Stimulated activated CD4-positive, alpha-beta T cell treated with anti-CD3 and anti-CD28 coated beads, Interleukin-2, amount 100 ng/mL, for 48 hours (primary cell): ENCODE results near the gene MROH7.

Experiments
- DNase-seq, 2 donors: peaks; one replicate each; pipeline ENCODE4 v3.0.0-alpha.2; 2020

MROH7 gene

DNA sequence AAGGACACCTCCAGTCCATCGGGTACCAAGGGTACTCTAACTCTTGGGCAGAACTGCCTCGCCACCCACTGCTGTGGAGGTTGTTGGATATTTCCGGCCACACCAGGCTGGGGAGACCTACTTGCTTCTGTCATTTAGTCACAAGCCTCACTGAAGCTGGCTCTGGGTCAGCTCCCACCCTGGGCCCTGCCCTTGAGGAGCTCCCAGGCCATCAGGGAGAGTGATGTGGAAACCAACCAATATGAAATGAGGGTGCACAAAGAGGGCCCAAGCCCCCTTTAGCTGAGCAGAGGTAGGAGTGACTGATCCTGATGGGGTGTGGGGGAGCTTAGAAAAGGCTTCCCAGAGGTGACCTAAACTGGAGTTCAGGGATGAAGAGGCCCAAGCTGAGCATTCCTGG is 103.1 kb downstream of the MROH7 start:
- DNase-seq = no peak

DNA sequence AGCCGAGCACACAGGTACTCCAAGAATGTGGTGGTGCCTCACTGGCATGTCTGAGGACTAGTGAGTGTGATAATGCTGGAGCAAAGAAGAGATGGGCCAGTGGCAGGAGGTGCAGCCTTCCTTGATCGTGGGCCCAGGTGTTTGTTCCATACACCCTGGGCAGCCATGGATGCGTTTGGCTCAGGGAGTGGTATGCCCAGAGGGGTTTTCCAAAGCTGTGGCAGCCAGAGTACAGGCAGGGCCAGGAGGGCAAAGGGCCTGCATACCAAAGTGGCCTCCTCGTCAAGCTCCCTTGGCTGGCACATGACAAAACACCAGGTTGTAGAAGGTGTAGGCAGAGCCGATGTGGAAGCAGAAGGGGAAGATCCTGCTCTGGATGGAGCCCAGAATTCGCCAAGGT is 103.7 kb downstream of the MROH7 start:
- DNase-seq = no peak

DNA sequence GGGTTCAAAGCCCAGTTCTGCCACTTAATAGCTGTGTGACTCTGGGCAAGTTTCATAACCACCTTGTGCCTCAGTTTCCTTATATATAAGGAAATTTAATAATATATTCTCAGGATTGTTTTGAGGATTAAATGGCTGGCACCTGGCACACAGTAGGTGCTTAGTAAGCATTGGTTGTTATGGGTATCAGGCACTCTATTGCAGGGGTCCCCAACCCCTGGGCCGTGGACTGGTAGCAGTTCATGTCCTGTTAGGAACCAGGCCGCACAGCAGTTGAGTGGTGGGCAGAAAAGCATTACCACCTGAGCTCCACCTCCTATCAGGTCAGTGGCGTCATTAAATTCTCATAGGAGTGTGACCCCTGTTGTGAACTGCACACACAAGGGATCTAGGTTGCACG is 104.3 kb downstream of the MROH7 start:
- DNase-seq = no peak

DNA sequence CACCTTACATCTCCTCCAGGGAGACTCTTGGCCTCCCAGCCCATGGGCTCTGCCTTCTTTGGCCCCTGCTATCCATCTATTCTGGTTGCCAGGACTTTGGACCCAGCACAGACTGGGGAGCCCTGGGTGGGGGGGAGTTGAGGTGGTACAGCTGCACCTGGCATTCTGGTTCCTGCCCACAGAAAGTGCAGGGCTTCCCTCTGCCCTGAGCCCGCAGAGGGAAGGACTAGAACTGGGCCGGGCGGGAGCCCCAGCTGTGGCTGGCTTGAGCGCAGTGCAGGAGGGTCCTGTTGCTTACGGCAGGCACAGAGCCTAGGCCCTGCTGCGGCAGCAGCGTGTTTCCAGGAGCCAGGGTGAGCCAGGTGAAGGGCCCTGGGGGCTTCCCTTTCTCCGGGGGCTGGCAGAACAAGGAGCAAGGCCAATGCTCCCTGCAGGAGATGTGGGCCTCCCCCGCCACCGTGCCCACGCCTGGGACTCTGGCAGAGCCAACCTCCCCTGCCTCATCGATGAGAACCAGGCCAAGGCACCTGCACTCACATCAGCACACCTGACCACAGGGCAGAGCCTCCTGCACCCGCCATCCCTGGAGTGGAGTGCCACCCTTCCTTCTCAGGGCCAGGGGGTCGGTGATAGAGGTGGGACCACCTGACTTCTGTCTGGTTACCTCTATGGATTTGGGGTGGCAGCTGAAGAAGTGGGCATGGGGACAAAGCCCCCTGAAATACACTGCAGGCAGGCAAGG is 106.7 kb downstream of the MROH7 start:
- DNase-seq = no peak

DNA sequence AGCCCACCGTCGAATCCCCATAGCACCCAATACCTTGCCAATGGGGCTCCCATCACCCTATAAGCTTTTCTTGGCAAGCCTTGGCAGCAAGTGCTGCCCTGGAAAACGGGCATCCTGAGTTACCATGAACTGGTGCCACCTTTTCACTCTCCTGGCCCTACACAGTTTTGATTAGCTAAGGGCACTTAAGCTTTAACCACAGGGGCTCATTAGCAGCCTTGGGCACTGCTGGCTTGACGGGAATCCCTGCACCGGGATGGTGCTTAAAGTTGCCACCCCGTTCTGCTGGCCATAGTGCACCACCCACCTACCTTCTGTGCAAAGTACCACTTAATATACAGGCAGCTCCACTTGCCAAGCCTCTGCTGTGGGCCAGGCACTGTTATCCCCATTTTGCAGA is 109.0 kb downstream of the MROH7 start:
- no peak for DNase-seq

DNA sequence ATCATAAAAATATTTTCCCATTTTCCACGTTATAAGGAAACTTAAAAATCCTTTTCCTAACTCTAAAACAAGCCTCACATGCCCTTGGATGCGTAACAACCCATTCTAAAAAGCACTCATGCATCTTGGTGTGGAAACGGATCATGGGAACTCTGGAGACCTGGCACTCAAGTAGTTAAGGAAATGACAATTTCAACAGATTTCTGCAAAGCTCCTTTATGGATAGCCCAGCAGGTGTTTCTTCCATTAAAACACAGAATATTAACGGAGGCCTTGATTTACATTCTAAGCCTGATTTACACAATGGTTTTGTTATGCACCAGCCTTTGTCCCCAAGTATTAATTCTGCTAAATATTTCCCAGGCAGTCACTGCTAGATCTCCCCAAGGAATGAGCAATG is 109.8 kb downstream of the MROH7 start:
- no peak for DNase-seq

DNA sequence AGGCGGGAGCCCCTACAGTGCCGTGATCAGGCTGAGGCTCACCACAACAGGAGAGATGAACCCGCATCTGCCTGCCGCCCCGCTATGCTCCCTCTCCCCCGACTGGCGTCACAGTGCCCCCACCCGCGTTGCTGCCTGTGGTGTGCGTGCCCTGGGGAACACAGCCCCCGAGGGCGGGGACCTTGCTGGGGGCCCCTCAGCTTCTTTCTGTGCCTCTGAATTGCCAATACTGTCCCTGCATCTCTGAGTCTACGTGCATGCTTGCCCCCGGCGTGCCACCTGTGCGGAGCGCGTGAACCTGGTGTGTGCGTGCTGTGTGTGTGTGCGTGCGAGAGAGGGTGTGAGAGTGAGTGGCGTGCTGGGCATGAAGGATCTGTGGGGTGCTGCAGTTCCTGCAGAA is 112.5 kb downstream of the MROH7 start:
- DNase-seq = no peak

DNA sequence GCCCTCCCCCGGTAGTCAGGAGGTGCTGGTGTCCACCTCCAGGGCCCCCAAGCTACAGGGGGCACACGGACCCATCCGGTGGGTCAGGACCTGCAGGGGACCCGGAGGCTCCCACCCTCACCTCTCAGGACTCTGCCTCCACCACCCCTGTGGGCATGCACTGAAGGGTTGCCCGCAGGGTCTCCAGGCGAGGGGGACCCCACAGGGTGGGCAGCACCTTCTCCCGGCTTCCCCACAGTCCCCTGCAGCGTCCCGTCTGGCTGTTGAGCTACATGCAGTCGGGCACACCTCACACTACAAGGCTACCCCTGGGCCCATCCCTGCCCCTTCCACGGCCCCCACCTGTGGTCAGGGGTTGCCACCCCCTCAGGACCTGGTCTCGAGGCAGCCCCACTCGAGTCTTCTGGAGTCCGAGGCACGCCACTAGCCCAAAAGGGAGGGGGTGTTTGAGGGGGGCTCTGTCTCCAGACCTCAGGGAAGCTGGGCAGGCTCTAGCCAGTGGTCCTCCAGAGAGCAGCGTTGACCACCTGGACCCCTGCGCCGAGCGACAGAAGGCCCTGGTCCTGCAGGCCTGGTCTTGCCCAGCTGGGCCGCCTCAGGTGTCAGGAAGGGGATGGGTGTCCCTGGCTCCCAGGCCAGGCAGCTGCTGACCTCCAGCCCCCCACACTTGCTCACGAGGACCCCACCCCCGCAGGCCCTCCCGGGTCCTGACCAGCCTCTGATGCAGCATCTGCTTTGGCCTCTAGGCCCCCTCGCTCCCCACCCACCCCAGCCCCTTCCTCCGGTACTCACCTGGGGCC is 113.1 kb downstream of the MROH7 start:
- DNase-seq = no peak

DNA sequence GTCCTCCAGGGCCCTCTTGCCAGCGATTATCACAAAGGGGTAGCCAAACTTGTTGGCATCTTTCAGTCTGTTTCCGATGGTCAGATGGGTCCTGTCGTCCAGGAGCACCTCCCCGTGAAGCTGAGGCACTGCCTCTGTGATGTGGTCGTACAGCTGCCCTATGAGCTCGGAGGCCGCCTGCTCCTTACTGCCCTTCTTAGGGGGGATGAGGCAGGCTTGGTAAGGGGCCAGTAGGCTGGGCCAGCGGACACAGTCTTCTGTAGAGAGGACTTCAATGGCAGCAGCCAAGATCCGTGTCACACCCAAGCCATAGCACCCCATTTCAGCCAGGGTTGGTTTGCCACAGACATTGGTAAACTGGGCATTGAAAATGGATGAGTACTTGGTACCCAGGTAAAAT is 116.2 kb downstream of the MROH7 start:
- DNase-seq = no peak

DNA sequence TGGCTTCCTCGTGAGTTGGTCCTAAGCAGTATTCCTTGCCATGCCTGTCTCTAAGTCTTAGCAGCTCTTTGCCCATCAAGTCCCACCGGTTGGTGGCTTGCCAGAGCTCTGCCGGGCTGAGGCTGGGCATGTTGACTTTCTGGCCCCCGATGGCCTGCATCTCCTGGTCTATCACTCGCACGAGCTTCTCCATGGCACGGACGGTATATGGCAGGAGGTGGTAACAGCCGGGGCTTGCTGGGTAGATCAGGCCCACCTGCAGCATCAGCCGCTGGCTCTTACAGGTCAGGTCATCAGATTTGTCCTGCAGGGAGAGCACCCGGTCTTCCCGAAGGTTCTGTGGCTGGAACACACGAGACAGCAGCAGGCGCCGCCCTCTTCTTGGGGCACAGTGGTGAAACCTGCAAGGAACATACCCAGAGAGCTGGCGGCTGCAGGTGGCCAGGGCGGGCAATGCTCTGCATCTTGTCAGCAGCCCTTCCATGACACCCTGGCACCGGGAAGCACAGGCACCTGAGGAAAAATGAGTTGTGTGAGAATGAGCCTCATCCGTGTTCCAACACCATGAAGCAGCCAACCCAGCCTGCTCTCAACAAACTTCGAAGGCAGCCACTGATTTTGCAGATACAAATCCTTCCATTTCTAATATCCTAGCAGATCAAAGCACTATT is 117.2 kb downstream of the MROH7 start:
- no peak for DNase-seq
